Type B pancreatic cell (in vitro differentiated cells): ENCODE results near the gene LRRC51. TPM values are rescaled to one million over a fixed set of nuclear protein-coding genes. Genes with fewer than 3 reads are reported as not detected.
"Not testable (repeated sequence)": the region's sequence is repeated elsewhere in the genome, so short reads cannot be mapped to it uniquely, and the experiment has no call there.

ENCODE experiments used
- DNase-seq: peaks from one replicate; pipeline ENCODE4 v3.0.0; 2021; ENCODE audit warnings: mixed read lengths; ENCODE audit not compliant: unreplicated experiment; ENCODE audit errors: extremely low spot score
- H3K27ac Mint-ChIP-seq: 2 replicates; pipeline ENCODE4 v1.8.0; 2021; ENCODE audit warnings: mild to moderate bottlenecking, mixed read lengths
- H3K27me3 Mint-ChIP-seq: 2 replicates; pipeline ENCODE4 v1.8.0; 2021; ENCODE audit warnings: mixed read lengths
- H3K36me3 Mint-ChIP-seq: 2 replicates; pipeline ENCODE4 v1.8.0; 2021; ENCODE audit warnings: mixed read lengths
- H3K4me1 Mint-ChIP-seq: one replicate; pipeline ENCODE4 v1.8.0; 2021; ENCODE audit warnings: mixed read lengths; ENCODE audit not compliant: unreplicated experiment
- H3K4me3 Mint-ChIP-seq: 2 replicates; pipeline ENCODE4 v1.8.0; 2021; ENCODE audit warnings: mild to moderate bottlenecking, mixed read lengths
- H3K9me3 Mint-ChIP-seq: 2 replicates; pipeline ENCODE4 v1.8.0; 2021; ENCODE audit warnings: mixed read lengths
- CTCF ChIP-seq: fragments of 200-600 bp; sonication (generic); conservative IDR thresholded peaks from 2 replicates; pipeline ENCODE4 v1.5.0; 2021; ENCODE audit warnings: antibody characterized with exemption, mild to moderate bottlenecking
- total RNA-seq: library from RNA; stranded (reverse); gene quantifications from 2 replicates; pipeline ENCODE4 v1.2.1, GENCODE V29; 2021; ENCODE audit warnings: low replicate concordance

The LRRC51 gene
- total RNA-seq, 1 donor from 2014 or later, result 14.7 TPM

GRCh38 chr11:72132646-72133045, 52.0 kb downstream of the LRRC51 start:
- no peak overlapping the region for H3K4me3 Mint-ChIP-seq
- no peak for DNase-seq
- no peaks in the 10 kb centered on the region for H3K4me1 Mint-ChIP-seq
- H3K36me3 Mint-ChIP-seq, result no peaks in the 10 kb centered on the region
- no peak for TF ChIP-seq CTCF
- no peak overlapping the region for H3K27ac Mint-ChIP-seq
- no peaks in the 10 kb centered on the region for H3K9me3 Mint-ChIP-seq
- H3K27me3 Mint-ChIP-seq, result peaks cover 20% of the 10 kb centered on the region

GRCh38 chr11:72135473-72135872, 54.8 kb downstream of the LRRC51 start, which contains the start of gene FOLR3:
Gene FOLR3 (plus strand): TSS chr11:72135725. CDS start chr11:72135953, 228 bp downstream.
- DNase-seq, H3K4me1 Mint-ChIP-seq: not testable (repeated sequence)
- peaks cover 15% of the 10 kb centered on the region for H3K27me3 Mint-ChIP-seq

GRCh38 chr11:72135891-72136683, 55.4 kb downstream of the LRRC51 start:
- no peak for DNase-seq
- no peaks in the 10 kb centered on the region for H3K4me1 Mint-ChIP-seq

More at GRCh38 chr11:72135473-72135872, 54.8 kb downstream of the LRRC51 start, which contains the start of gene FOLR3:
- not testable (repeated sequence) for H3K9me3 Mint-ChIP-seq, H3K36me3 Mint-ChIP-seq, H3K27ac Mint-ChIP-seq, H3K4me3 Mint-ChIP-seq

GRCh38 chr11:72136684-72137262, 56.1 kb downstream of the LRRC51 start:
- DNase-seq, result no peak
- Mint-ChIP-seq H3K27me3 (peaks cover 19% of the 10 kb centered on the region), H3K9me3 (no peaks in the 10 kb centered on the region), H3K4me3 (no peak overlapping the region), H3K36me3 (no peaks in the 10 kb centered on the region), H3K27ac (no peak overlapping the region), H3K4me1 (no peaks in the 10 kb centered on the region)
- TF ChIP-seq CTCF, result no peak

More at GRCh38 chr11:72135891-72136683, 55.4 kb downstream of the LRRC51 start:
- Mint-ChIP-seq H3K36me3 (no peaks in the 10 kb centered on the region), H3K27me3 (peaks cover 18% of the 10 kb centered on the region), H3K4me3 (no peak overlapping the region), H3K9me3 (no peaks in the 10 kb centered on the region), H3K27ac (no peak overlapping the region)
- no peak for TF ChIP-seq CTCF

GRCh38 chr11:72138821-72139390, 58.3 kb downstream of the LRRC51 start:
- Mint-ChIP-seq H3K9me3 (no peaks in the 10 kb centered on the region), H3K36me3 (no peaks in the 10 kb centered on the region), H3K4me3 (no peak overlapping the region), H3K4me1 (peaks cover 2% of the 10 kb centered on the region), H3K27me3 (peaks cover 8% of the 10 kb centered on the region), H3K27ac (no peak overlapping the region)
- TF ChIP-seq CTCF, result no peak
- no peak for DNase-seq

GRCh38 chr11:72139500-72139899, 58.9 kb downstream of the LRRC51 start:
- no peak overlapping the region for H3K4me3 Mint-ChIP-seq
- no peak for DNase-seq
- H3K4me1 Mint-ChIP-seq, result peaks cover 3% of the 10 kb centered on the region
- peaks cover 9% of the 10 kb centered on the region for H3K27me3 Mint-ChIP-seq
- H3K36me3 Mint-ChIP-seq, result no peaks in the 10 kb centered on the region
- no peaks in the 10 kb centered on the region for H3K9me3 Mint-ChIP-seq
- H3K27ac Mint-ChIP-seq, result no peak overlapping the region
- TF ChIP-seq CTCF, result no peak
